GM19463 (cell line): Measurements from ENCODE around the gene CITED4.

Experiments used
- ATAC-seq: cut with Tn5 transposase; IDR thresholded peaks from one replicate; pipeline ENCODE4 v1.9.1; 2021; ENCODE audit warnings: mild to moderate bottlenecking, moderate library complexity; ENCODE audit not compliant: unreplicated experiment

Gene CITED4

GRCh38 chr1:40856116-40856515 lies 6.0 kb downstream of the CITED4 start:
- no peak for ATAC-seq

- no peak for ATAC-seq
These were observed 6.7 kb downstream of the CITED4 start for GRCh38 chr1:40855513-40855912.

DNA sequence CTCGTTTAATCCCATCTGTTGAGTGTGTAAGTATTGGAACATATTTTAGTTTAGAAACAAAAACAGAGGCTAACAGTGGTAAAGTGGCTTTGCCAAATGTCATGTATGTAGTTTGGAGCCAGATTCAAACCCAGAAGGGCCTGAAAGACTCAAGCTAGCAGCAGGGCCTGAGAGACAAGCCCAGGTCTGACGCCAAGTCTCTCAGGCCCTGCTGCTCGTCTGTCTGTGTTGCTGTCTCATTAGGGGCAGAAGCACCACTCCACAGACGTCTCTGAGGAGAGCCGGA lies 8.3 kb downstream of the CITED4 start:
- no peak for ATAC-seq

GRCh38 chr1:40853113-40853884 lies 8.9 kb downstream of the CITED4 start:
- no peak for ATAC-seq

GRCh38 chr1:40851643-40852042 lies 10.5 kb downstream of the CITED4 start:
- peak; percentile 67 for ATAC-seq

- no peak for ATAC-seq
These were observed 12.2 kb downstream of the CITED4 start for GRCh38 chr1:40849801-40850592.

DNA sequence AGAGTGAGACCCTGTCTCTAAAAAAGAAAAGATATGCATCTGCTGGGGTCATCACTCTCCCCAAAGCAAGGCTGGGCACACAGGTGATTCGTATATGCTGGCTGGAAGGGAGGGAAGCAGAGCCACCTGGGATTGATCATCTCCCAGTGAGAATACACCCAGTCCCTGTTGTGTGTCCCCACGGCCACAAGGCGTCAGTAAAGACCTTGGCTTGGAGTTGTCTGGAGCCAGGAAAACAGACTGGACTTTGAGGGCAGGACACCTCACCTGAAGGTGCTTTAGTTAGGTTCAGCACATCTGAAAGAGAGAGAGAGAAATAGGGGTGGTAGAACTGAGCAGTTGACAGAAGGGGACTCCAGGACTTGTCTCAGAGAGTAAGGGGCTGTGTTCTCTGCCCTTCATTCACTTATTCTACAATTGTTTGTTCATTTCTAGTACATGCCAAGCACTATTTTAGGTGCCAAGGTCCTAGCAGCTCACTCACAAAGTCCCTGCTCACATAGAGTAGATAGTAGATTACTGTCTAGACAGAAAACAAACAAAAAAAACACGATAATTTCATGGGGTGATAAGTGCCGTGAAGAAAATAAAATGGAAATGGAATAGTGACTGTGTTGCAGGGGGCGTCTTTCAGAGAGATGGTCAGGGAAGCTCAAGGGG lies 13.5 kb downstream of the CITED4 start:
- no peak for ATAC-seq

GRCh38 chr1:40847023-40847745 lies 15.0 kb downstream of the CITED4 start:
- no peak for ATAC-seq

- no peak for ATAC-seq
These were observed 16.3 kb downstream of the CITED4 start for GRCh38 chr1:40845895-40846294.

GRCh38 chr1:40844887-40845878 lies 17.0 kb downstream of the CITED4 start:
- ATAC-seq = no peak

DNA sequence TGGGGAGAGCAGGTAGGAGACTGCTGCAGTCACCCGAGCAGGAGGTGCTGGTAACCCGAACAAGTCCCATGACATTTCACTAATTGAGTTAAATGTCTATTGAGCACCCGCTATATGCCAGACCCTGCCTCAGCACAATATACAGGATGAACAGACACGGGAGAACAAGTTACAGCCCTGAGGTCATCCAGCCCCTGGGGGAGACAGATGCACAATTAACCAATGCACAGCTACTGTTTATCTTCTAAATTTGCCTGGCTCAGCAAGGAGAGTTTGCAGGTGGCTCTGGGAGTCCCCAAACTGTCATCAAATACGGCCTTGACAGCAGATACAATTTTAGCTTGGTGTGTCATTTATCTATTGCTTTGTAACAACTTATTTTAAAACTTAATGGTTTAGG lies 18.1 kb downstream of the CITED4 start:
- no peak for ATAC-seq

DNA sequence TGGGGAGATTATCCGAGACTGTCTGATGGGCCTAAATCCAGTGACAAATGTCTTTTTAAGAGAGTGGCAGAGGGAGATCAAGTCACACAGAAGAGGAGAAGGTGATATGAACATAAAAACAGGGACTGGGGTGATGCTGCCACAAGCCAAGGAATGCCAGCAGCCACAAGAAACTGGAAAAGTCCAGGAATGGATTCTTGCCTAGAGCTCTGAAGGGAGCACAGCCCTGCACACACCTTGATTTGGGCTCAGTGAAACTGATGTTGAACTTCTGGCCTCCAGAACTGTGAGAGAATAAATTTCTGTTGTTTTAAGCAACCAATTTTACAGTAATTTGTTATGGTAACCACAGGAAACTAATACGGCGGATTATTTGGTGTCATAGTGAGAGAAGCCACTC lies 19.5 kb downstream of the CITED4 start:
- ATAC-seq = no peak

DNA sequence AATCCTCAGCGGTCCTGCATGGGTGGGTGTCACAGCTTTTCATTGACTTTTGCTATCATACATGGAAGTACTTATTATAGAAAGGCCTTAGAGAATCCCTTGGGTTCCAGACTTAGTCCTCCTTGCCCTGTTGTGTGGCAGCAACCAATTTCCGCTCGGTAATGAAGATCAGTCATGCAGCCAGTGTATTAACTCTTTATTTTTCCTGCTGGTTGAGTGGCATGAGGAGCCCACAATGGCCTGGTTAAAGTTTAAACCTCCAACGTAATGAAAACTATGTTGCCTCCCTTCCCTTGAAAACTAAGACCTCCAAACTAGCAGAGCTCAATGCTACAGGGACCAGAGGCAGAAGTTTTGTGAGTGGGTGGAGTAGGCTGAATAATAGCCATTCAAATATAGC lies 20.0 kb downstream of the CITED4 start:
- no peak for ATAC-seq

DNA sequence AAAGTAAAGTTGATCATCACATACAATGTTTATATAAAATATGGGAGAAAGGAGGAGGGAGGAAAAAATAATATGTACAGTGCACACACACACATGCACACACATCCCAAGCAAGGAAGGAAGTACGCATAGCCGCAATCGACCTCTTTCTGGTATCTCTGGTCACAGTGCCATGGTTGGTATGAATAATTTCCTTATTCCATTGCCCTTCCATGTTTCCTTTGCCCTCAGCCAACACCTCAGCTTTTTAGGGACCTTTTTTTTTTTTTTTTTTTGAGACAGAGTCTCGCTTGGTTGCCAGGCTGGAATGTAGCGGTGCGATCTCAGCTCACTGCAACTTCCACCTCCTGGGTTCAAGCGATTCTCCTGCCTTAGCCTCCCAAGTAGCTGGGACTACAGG lies 20.6 kb downstream of the CITED4 start:
- no peak for ATAC-seq

DNA sequence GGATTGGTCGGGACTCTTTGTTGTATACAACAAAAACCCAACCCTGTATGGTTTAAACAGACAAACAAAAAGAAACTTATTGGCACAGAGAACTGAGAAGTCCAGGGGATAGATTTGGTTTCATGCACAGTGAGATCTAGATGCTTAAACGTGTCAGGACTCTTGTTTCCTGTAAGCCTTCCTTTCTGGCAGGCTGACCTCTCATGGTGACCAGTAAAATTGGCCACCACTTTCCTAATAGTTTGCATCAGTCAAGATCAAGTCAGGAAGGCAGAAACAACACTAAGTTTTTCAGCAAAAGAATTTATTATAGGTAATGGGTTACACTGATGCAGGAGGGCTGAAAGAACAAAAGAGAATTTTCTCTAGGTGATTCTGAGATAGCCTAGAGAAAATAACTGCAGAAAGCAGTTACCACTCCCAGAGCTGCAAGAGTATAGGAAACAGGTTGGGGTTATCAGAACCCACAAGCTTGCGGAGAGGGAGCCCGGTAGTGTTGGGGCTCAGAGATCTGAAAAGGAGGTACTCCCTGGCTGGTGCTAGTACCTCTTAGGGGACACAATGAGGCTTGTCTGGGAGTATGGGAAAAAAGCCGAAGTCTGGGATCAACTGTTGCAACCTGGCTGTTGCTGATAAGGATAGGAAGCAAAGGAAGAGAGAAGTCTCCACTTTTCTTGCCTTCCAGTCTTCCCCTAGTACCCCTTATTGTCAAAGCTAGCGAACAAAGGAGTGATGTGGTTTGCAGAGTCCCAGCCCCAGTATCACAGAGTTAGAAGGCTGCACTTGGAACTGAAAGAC lies 21.4 kb downstream of the CITED4 start:
- ATAC-seq = no peak

DNA sequence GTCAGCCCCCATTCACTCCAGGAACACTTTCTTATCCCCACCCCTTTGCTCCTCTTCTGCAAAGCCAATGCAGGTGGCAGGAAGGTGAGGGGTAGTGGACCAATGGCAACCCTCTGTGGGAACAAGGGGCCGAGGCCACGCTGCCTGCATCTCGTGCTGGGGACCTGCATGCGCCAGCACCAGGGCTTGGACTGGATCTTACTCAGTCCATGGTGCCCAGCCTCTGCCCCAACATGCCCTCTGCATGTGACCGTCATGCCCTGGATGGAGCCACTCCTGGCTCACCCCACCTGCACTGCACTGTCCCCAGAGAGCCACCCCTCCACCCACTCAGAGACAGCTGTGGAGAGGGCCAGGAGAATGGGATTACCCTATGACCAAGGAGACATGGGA lies 22.2 kb downstream of the CITED4 start:
- no peak for ATAC-seq

DNA sequence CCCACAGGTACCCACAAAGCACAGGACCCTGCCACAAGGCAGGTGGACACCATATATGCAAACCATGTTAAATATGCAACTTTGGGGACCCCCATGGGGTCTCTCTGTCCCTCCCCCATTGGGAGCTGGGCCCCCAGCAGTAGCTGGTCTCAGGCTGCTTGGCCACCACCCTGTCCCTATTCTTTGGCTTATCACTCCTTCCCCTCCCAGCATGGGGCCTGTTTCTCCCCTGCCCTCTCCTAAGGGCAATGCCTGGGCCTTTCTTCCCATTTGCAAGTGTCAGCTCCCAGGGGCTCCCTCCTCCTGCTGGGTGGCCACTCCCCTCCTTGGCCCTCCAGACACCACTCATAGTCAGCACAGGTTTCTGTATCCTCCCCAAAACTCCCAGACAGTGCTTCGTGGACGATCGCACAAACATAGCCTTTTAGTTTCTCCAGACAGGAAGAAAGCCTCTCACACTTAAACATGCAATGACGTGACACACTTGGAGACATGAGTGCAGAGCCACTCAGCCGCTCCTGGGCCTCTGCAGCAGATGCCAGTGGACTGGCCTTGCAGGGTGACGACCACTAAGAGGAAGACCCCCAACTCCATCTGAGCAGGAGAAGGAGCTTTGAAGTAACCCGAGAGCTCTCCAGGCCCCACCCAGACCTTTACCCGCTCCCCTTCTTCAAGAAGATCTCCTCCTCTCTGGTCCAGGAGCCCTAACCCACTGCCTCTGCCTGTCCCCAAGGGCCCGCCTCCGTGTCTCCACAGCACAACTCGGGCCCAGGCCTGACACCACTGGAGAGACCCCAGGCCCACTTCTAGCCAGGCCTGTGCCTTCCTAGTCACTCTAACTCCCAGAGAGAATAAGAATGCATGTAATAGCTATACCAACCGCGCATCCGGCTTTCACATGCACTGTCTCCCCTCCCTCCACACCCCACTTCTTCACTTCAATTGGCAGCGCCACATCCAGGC lies 22.9 kb downstream of the CITED4 start:
- no peak for ATAC-seq
